ENCODE data around the gene CCNL2.

CCNL2 gene

DNA sequence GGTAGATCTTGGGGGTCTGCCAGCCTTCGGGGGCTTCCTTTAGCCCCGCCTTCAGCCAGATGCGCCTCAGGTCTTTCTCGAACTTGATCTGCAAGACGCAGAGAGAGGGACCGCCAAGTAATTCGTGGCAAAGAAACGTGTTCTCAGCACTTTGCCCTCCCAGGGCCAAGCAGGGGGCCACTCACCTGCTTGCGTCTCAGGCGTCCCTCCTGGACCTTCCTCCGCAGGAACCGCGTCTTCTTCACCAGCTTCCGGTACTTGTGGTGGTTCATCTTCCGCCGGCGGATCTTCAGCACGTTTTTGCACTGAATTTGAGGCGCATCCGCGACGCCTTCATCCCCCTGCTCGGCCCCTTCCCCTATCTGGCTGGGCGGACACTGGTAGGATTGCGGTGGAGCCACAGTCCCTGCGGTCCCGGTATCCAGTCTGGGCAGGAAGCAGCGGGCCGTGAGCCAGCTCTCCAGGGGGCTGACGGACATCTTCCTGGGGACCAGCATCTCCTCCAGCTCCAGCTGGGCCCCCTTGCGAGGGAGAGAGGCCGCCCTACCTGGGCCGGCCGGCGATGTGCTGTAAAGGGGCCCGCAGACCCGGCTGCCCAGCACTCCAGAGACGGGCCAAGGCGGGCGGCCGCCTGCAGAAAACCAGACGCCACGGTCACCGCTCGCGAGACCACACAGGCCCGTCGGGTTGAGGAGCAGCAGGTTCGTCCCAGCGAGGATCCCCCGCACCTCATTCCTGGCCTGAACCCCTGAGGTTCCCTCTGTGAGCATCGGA is 25.1 kb downstream of the CCNL2 start:
- Histone ChIP-seq H3K9me3 (replicated peaks; ENCODE audit: insufficient read depth, low read length) (no peaks in the 10 kb centered on the region), H3K27me3 (replicated peaks; ENCODE audit: insufficient read depth, low read length) (no peaks in the 10 kb centered on the region), H3K4me2 (ENCODE audit: low read depth, low read length) (peak overlapping the region; percentile 77), H3K36me3 (replicated peaks; ENCODE audit: insufficient read depth, low read length) (no peaks in the 10 kb centered on the region), H2AFZ (ENCODE audit: low read length) (no peak overlapping the region), H4K20me1 (ENCODE audit: insufficient read depth, low read length) (no peaks in the 10 kb centered on the region), H3K4me3 (ENCODE audit: low read length) (peak overlapping the region; percentile 96), H3K79me2 (ENCODE audit: low read length) (peaks cover 26% of the 10 kb centered on the region), H3K9me2 (replicated peaks; ENCODE audit: insufficient read depth, low read length) (no peaks in the 10 kb centered on the region), H3K4me1 (ENCODE audit: low read length) (peaks cover 16% of the 10 kb centered on the region), H3K9ac (ENCODE audit: low read length) (peak overlapping the region; percentile 98), H3K27ac (ENCODE audit: low read length) (no peak overlapping the region), H3F3A (ENCODE audit: insufficient read depth, low read length) (peaks cover 15% of the 10 kb centered on the region)
- DNase-seq = no peak
- TF ChIP-seq EZH2phosphoT487 (IDR thresholded peaks at IDR 0.05; ENCODE audit: low read length) = no peak
- no peak for TF ChIP-seq CTCF (IDR thresholded peaks at IDR 0.05; ENCODE audit: low read length)
- TF ChIP-seq EZH2 (optimal IDR thresholded peaks at IDR 0.05; ENCODE audit: low read depth, low read length) = no peak

- H2AFZ ChIP-seq (ENCODE audit: low read length) = no peak overlapping the region
- no peaks in the 10 kb centered on the region for H3K27me3 ChIP-seq (replicated peaks; ENCODE audit: insufficient read depth, low read length)
- H3K9ac ChIP-seq (ENCODE audit: low read length) = no peak overlapping the region
- peaks cover 26% of the 10 kb centered on the region for H3K79me2 ChIP-seq (ENCODE audit: low read length)
- peaks cover 16% of the 10 kb centered on the region for H3K4me1 ChIP-seq (ENCODE audit: low read length)
- H3K36me3 ChIP-seq (replicated peaks; ENCODE audit: insufficient read depth, low read length) = no peaks in the 10 kb centered on the region
- H3K4me2 ChIP-seq (ENCODE audit: low read depth, low read length) = no peak overlapping the region
- H4K20me1 ChIP-seq (ENCODE audit: insufficient read depth, low read length) = no peaks in the 10 kb centered on the region
- H3F3A ChIP-seq (ENCODE audit: insufficient read depth, low read length) = peaks cover 15% of the 10 kb centered on the region
- no peaks in the 10 kb centered on the region for H3K9me3 ChIP-seq (replicated peaks; ENCODE audit: insufficient read depth, low read length)
- DNase-seq = no peak
- no peak for TF ChIP-seq CTCF (IDR thresholded peaks at IDR 0.05; ENCODE audit: low read length)
- TF ChIP-seq EZH2 (optimal IDR thresholded peaks at IDR 0.05; ENCODE audit: low read depth, low read length) = no peak
- no peak for TF ChIP-seq EZH2phosphoT487 (IDR thresholded peaks at IDR 0.05; ENCODE audit: low read length)
- no peak overlapping the region for H3K4me3 ChIP-seq (ENCODE audit: low read length)
- no peak overlapping the region for H3K27ac ChIP-seq (ENCODE audit: low read length)
- H3K9me2 ChIP-seq (replicated peaks; ENCODE audit: insufficient read depth, low read length) = no peaks in the 10 kb centered on the region
Observed at GRCh38 chr1:1373051-1373814, 25.9 kb downstream of the CCNL2 start.

GRCh38 chr1:1371746-1372711 is 27.1 kb downstream of the CCNL2 start:
- Histone ChIP-seq H3K79me2 (ENCODE audit: low read length) (peaks cover 26% of the 10 kb centered on the region), H3K27ac (ENCODE audit: low read length) (no peak overlapping the region), H3K4me2 (ENCODE audit: low read depth, low read length) (peak overlapping the region; percentile 18; the same call in 1 of the 2 replicates), H3F3A (ENCODE audit: insufficient read depth, low read length) (peaks cover 13% of the 10 kb centered on the region), H3K4me3 (ENCODE audit: low read length) (no peak overlapping the region), H3K9ac (ENCODE audit: low read length) (no peak overlapping the region), H4K20me1 (ENCODE audit: insufficient read depth, low read length) (no peaks in the 10 kb centered on the region), H3K9me2 (replicated peaks; ENCODE audit: insufficient read depth, low read length) (no peaks in the 10 kb centered on the region), H3K9me3 (replicated peaks; ENCODE audit: insufficient read depth, low read length) (no peaks in the 10 kb centered on the region), H3K36me3 (replicated peaks; ENCODE audit: insufficient read depth, low read length) (no peaks in the 10 kb centered on the region), H2AFZ (ENCODE audit: low read length) (no peak overlapping the region), H3K4me1 (ENCODE audit: low read length) (peaks cover 16% of the 10 kb centered on the region), H3K27me3 (replicated peaks; ENCODE audit: insufficient read depth, low read length) (no peaks in the 10 kb centered on the region)
- TF ChIP-seq EZH2phosphoT487 (IDR thresholded peaks at IDR 0.05; ENCODE audit: low read length) = no peak
- peak; percentile 88 for TF ChIP-seq CTCF (IDR thresholded peaks at IDR 0.05; ENCODE audit: low read length)
- TF ChIP-seq EZH2 (optimal IDR thresholded peaks at IDR 0.05; ENCODE audit: low read depth, low read length) = no peak
- peak; percentile 47 for DNase-seq
